ENCODE data around the gene ART1. TPM values are rescaled to one million over a fixed set of nuclear protein-coding genes. Genes with fewer than 3 reads are reported as not detected.

The ART1 gene
- total and polyA plus RNA-seq, 2 donors (not counting 3 experiments of a cell fraction or from before 2014, with no cell fraction given), result not detected

GRCh38 chr11:3662856-3663255 is 17.9 kb downstream of the ART1 start:
- H3K79me2 ChIP-seq (ENCODE audit: control insufficient read depth, insufficient read depth, low read length), result no peaks in the 10 kb centered on the region
- BruUV-seq (replicated peaks), result no TSS peak
- intact Hi-C loops (cut with micrococcal nuclease) (no loop called here), dilution Hi-C loops (cut with MboI; ENCODE audit: extremely low pct_ligation_motif_present, low sequenced_read_pairs) (no loop called here)
- no peak overlapping the region for H3K4me2 ChIP-seq (ENCODE audit: insufficient read depth, low read length)
- no peak overlapping the region for H2AFZ ChIP-seq (ENCODE audit: low read depth, low read length)
- peaks cover 0 to 7% of the 10 kb centered on the region in 2 experiments for H3K36me3 ChIP-seq (ENCODE audit: control insufficient read depth in 2 of 2, extremely low read depth in 1 of 2, insufficient read depth in 2 of 2, low read length in 2 of 2)
- H3K27me3 ChIP-seq (ENCODE audit: control insufficient read depth in 2 of 2, insufficient read depth in 2 of 2, low read length in 2 of 2), result no peaks in the 10 kb centered on the region
- ChIA-PET POLR2A (no interaction called here), CTCF (no interaction called here)
- DNase-seq (ENCODE audit: low read depth, low spot score), result no peak
- H3K9me1 ChIP-seq (replicated peaks; ENCODE audit: control insufficient read depth, extremely low read depth, insufficient read depth, low read length), result no peaks in the 10 kb centered on the region
- no peaks in the 10 kb centered on the region for H3K4me1 ChIP-seq (ENCODE audit: control insufficient read depth, extremely low read depth, insufficient read depth, low read length)
- H3K9me3 ChIP-seq (replicated peaks; ENCODE audit: control insufficient read depth, insufficient read depth, low read length), result no peaks in the 10 kb centered on the region
- H3K9ac ChIP-seq (replicated peaks; ENCODE audit: extremely low read depth, insufficient read depth, low read length), result no peak overlapping the region
- FAIRE-seq, result no peak
- TF ChIP-seq POLR2A (IDR thresholded peaks at IDR 0.05; ENCODE audit: low read depth, low read length) (no peak), MYC (IDR thresholded peaks at IDR 0.05; ENCODE audit: low read depth, low read length) (no peak), JUN (IDR thresholded peaks at IDR 0.05; ENCODE audit: borderline replicate concordance, insufficient read depth, insufficient read length, low read depth) (no peak), POLR2AphosphoS5 (IDR thresholded peaks at IDR 0.05; ENCODE audit: insufficient read depth, low read depth, low read length) (no peak), CTCF (IDR thresholded peaks at IDR 0.05; ENCODE audit: extremely low read depth in 1 of 2, insufficient read depth in 1 of 2, low read depth in 1 of 2, low read length in 2 of 2) (no peak), GATA2 (IDR thresholded peaks at IDR 0.05; ENCODE audit: insufficient read depth, insufficient read length, low read depth, low read length) (no peak), MAX (IDR thresholded peaks at IDR 0.05; ENCODE audit: insufficient read depth, insufficient read length) (no peak), FOS (IDR thresholded peaks at IDR 0.05; ENCODE audit: borderline replicate concordance, insufficient read depth, low read length) (no peak), EZH2 (IDR thresholded peaks at IDR 0.05; ENCODE audit: borderline replicate concordance, low read depth, low read length, severe bottlenecking) (no peak)
- no peak overlapping the region for H3K27ac ChIP-seq (ENCODE audit: insufficient read depth, low read depth, low read length)
- H3K4me3 ChIP-seq (replicated peaks in 1 of 3; ENCODE audit: insufficient read depth in 1 of 3, low read depth in 1 of 3, low read length in 3 of 3), result no peak overlapping the region
- no peaks in the 10 kb centered on the region for H4K20me1 ChIP-seq (replicated peaks; ENCODE audit: control insufficient read depth, extremely low read depth, insufficient read depth, low read length)

Measured in endothelial cell of umbilical vein (primary cell).